Gastrocnemius medialis (tissue), 4 donors: ENCODE measurements around the gene SCAI.

Experiments
- POLR2A ChIP-seq, 2 donors: fragments of 450-650 bp; IDR thresholded peaks; one replicate each; pipeline ENCODE4 v1.6.1; 2017; ENCODE audit warnings: antibody characterized with exemption in 2 of 2, mild to moderate bottlenecking in 2 of 2, moderate library complexity in 2 of 2
- TF ChIP-seq, protein P1 (sequence below), 5 experiments: fragments of 450-650 bp in 3 of 5; fragments of 200-600 bp in 2 of 5; sonication (generic) in 2 of 5; IDR thresholded peaks in 4 of 5; conservative IDR thresholded peaks in 1 of 5; 1 replicate in 4 of 5; 2 replicates in 1 of 5; pipeline ENCODE4 v1.5.1; 2016 to 2019; ENCODE audit warnings: antibody characterized with exemption in 5 of 5, mild to moderate bottlenecking in 3 of 5, moderate library complexity in 3 of 5

- no peak for TF ChIP-seq POLR2A (IDR thresholded peaks at IDR 0.05)
- TF ChIP-seq, protein P1, sequence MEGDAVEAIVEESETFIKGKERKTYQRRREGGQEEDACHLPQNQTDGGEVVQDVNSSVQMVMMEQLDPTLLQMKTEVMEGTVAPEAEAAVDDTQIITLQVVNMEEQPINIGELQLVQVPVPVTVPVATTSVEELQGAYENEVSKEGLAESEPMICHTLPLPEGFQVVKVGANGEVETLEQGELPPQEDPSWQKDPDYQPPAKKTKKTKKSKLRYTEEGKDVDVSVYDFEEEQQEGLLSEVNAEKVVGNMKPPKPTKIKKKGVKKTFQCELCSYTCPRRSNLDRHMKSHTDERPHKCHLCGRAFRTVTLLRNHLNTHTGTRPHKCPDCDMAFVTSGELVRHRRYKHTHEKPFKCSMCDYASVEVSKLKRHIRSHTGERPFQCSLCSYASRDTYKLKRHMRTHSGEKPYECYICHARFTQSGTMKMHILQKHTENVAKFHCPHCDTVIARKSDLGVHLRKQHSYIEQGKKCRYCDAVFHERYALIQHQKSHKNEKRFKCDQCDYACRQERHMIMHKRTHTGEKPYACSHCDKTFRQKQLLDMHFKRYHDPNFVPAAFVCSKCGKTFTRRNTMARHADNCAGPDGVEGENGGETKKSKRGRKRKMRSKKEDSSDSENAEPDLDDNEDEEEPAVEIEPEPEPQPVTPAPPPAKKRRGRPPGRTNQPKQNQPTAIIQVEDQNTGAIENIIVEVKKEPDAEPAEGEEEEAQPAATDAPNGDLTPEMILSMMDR (IDR thresholded peaks at IDR 0.05 in 4 of 5, conservative IDR thresholded peaks at IDR 0.05 in 1 of 5), result no peak
These were observed 2.1 kb upstream of the SCAI start for GRCh38 chr9:125145425-125145824.
